Stomach (tissue), 19 donors: ENCODE data around the gene MAST3. TPM values are rescaled to one million over a fixed set of nuclear protein-coding genes. Genes with fewer than 3 reads are reported as not detected.

Source experiments
- DNase-seq, 2 donors: peaks; one replicate each; pipeline versions ENCODE4 v3.0.0 to v3.0.0-alpha.2; 2013 to 2019
- H3K27ac ChIP-seq, 5 donors: fragments of 200-600 bp in 4 of 5; sonication (generic) in 4 of 5; one replicate each; pipeline ENCODE4 v1.5.1; 2013 to 2019; ENCODE audit warnings: mild to moderate bottlenecking in 1 of 5, moderate library complexity in 1 of 5
- H3K27me3 ChIP-seq, 3 donors: fragments of 200-600 bp; sonication (generic); one replicate each; pipeline ENCODE4 v1.5.1; 2017 to 2019; ENCODE audit warnings: mixed run types in 1 of 3
- H3K36me3 ChIP-seq, 4 donors: fragments of 200-600 bp; sonication (generic); 1 replicate in 3 of 4; 2 replicates in 1 of 4; pipeline ENCODE4 v1.5.1; 2016 to 2019
- H3K4me1 ChIP-seq, 4 donors: fragments of 200-600 bp; sonication (generic); one replicate each; pipeline ENCODE4 v1.5.1; 2016 to 2019
- H3K4me3 ChIP-seq, 4 donors: fragments of 200-600 bp; sonication (generic) in 3 of 4; one replicate each; pipeline ENCODE4 v1.5.1; 2016 to 2019; ENCODE audit warnings: mild to moderate bottlenecking in 1 of 4
- H3K9me3 ChIP-seq, 4 donors: fragments of 200-600 bp; sonication (generic); one replicate each; pipeline ENCODE4 v1.5.1; 2016 to 2019
- EP300 ChIP-seq: sonication (generic); formaldehyde crosslinking; IDR thresholded peaks from one replicate; pipeline ENCODE4 v1.6.1; 2017; ENCODE audit warnings: antibody characterized with exemption
- POLR2A ChIP-seq, 4 donors: fragments of 450-650 bp; IDR thresholded peaks; one replicate each; pipeline ENCODE4 v1.6.1; 2016; ENCODE audit warnings: antibody characterized with exemption in 4 of 4, control low read depth in 2 of 4, mild to moderate bottlenecking in 1 of 4, moderate library complexity in 1 of 4
- POLR2AphosphoS5 ChIP-seq, 3 donors: sonication (generic); formaldehyde crosslinking; IDR thresholded peaks; one replicate each; pipeline ENCODE4 v1.6.1; 2016; ENCODE audit warnings: antibody characterized with exemption in 3 of 3
- WGBS, 5 donors: extraction: QIAGEN DNeasy Blood & Tissue Kit in 3 of 5; methylation state at CpG; one replicate each; pipeline versions ENCODE4 v1.1.5 to v1.1.7; 2013 to 2018; 5-methylcytosine and 5-hydroxymethylcytosine counted together
- intact Hi-C: fragments of 100-400 bp; cut with DNase I; formaldehyde crosslinking; loops from one replicate; pipeline ENCODE4 v1.15.1; 2023; ENCODE audit warnings: low total_unique reads
- long read RNA-seq, 10 donors: transcript quantifications; one replicate each; lab custom pipeline, GENCODE V29; 2026
- polyA plus RNA-seq, 3 donors: library from polyadenylated mRNA; stranded (reverse); fragments of 200-250 nt; gene quantifications; one replicate each; pipeline ENCODE4 v1.2.3, GENCODE V29; 2013
- total RNA-seq, 5 donors: library from RNA; depleted of rRNA; stranded (reverse); fragments of >200 nt; gene quantifications; one replicate each; pipeline versions ENCODE4 v1.1.0 to v1.2.3, GENCODE V29; 2014 to 2016
- TF ChIP-seq, protein P1 (sequence below), 7 experiments: fragments of 450-650 bp in 4 of 7; fragments of 200-600 bp in 3 of 7; sonication (generic) in 3 of 7; IDR thresholded peaks; one replicate each; pipeline ENCODE4 v1.5.1; 2016 to 2019; ENCODE audit warnings: antibody characterized with exemption in 7 of 7, control low read depth in 2 of 7, mild to moderate bottlenecking in 1 of 7
- donor health status: healthy with polysubstance abuse.
- donor health status: Bipolar disorder and iron deficiency.
- donor health status: healthy.

MAST3 gene
- total RNA-seq (10 to 100 TPM in 3 of 5 donors, 1 to 10 TPM in 2; 1.7 to 29.0 (median 10.7) TPM), polyA plus RNA-seq (1 to 10 TPM; 1.8 to 4.0 (median 1.9) TPM)
- long read RNA-seq, donor 1: 0 reads
- long read RNA-seq, donor 2: 0 reads
- long read RNA-seq, donor 3: 0 reads
- long read RNA-seq, donor 4: 0 reads
- long read RNA-seq, donor 5: 0 reads
- long read RNA-seq, donor 6: 0 reads
- long read RNA-seq, donor 7: 0 reads
- long read RNA-seq, donor 8: 0 reads
- long read RNA-seq, donor 9: 0 reads
- long read RNA-seq, donor 10: 0 reads

DNA sequence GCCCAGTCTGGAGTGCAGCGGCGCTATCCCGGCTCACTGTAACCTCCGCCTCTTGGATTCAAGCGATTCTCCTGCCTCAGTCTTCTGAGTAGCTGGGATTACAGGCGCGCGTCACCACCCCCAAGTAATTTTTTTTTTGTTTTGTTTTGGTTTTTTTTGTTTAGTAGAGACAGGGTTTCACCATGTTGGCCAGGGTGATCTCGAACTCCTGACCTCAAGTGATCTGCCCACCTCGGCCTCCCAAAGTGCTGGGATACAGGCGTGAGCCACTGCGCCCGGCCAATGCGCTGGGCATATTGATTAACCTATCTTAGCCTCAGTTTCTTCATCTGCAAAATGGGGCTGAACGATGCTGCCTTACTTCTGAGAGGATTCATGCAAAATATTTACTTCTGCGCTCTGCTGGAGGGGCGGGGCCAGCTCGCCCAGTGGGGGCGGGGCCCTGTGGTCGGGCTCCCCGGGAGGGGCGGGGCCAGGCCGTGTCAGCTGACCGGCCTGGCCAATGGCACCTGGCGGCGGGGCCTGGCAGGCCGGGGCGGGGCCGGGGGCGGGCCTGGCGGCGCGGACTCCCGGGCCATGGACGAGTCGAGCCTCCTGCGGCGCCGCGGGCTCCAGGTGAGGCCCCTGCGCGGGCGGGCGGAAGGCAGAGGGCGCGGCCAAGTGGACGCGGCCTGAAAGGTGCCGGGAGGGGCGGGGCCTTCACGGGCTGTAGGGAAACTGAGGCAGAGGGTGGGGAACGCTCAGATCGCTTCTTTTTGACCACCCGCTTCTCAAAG is at the start of gene MAST3:
TSS of gene MAST3 (plus strand) at position 562 of the 776 bp plus-strand sequence. CDS start at position 577, 15 bp downstream.
- Histone ChIP-seq H3K9me3 (no peaks in the 10 kb centered on the region), H3K4me1 (peaks cover 19 to 32% (median 25%) of the 10 kb centered on the region in 4 donors), H3K4me3 (peak within 1 kb of the TSS; percentile 42 to 51 (median 48)), H3K36me3 (no peaks in the 10 kb centered on the region), H3K27me3 (peaks cover 0 to 32% (median 17%) of the 10 kb centered on the region in 3 donors), H3K27ac (peak within 1 kb of the TSS in 2 of 5 donors; percentile 34 to 46)
- DNase-seq: peak; percentile 92 to 94
- intact Hi-C loops: no loop called here
- WGBS, 5 donors: 22 to 38% (median 26%) methylated on average over 27 to 54 of the region's 54 CpGs
- TF ChIP-seq EP300 (no peak), POLR2A (IDR thresholded peaks at IDR 0.05) (no peak), POLR2AphosphoS5 (IDR thresholded peaks at IDR 0.05) (no peak)
- TF ChIP-seq, protein P1, sequence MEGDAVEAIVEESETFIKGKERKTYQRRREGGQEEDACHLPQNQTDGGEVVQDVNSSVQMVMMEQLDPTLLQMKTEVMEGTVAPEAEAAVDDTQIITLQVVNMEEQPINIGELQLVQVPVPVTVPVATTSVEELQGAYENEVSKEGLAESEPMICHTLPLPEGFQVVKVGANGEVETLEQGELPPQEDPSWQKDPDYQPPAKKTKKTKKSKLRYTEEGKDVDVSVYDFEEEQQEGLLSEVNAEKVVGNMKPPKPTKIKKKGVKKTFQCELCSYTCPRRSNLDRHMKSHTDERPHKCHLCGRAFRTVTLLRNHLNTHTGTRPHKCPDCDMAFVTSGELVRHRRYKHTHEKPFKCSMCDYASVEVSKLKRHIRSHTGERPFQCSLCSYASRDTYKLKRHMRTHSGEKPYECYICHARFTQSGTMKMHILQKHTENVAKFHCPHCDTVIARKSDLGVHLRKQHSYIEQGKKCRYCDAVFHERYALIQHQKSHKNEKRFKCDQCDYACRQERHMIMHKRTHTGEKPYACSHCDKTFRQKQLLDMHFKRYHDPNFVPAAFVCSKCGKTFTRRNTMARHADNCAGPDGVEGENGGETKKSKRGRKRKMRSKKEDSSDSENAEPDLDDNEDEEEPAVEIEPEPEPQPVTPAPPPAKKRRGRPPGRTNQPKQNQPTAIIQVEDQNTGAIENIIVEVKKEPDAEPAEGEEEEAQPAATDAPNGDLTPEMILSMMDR (IDR thresholded peaks at IDR 0.05): no peak

DNA sequence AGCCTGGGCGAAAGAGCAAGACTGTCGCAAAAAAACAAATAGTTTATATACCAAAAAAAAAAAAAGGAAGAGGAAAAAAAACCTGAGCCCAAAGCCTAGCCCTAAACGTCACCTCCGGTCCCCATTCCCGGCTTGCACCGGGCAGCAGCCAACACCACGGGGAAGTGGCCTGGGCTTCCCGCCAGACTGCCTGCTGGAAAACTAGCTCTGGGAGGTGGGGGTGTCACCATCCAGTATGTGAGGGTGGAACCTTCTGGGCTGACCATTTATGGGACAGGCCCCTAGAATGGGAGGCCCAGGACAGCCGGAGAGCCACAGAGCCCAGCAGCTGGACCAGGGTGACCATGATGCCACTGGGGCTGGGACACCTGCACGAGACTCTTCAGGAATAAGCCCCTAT is 48.2 kb upstream of the MAST3 start:
- Histone ChIP-seq H3K27ac (peak overlapping the region; percentile 61 to 86 (median 80)), H3K4me1 (peaks cover 39 to 61% (median 52%) of the 10 kb centered on the region in 4 donors), H3K36me3 (no peaks in the 10 kb centered on the region), H3K9me3 (no peaks in the 10 kb centered on the region), H3K27me3 (peaks cover 0 to 5% (median 0%) of the 10 kb centered on the region in 3 donors), H3K4me3 (no peak overlapping the region)
- intact Hi-C loops: no loop called here
- peak; percentile 81 to 92 for DNase-seq
- 20 to 33% (median 26%) methylated on average over 9 to 10 of the region's 10 CpGs for WGBS, 5 donors
- peak; percentile 74 for TF ChIP-seq EP300
- TF ChIP-seq POLR2AphosphoS5 (IDR thresholded peaks at IDR 0.05): peak; percentile 61 to 94 (median 65)
- TF ChIP-seq POLR2A (IDR thresholded peaks at IDR 0.05): no peak
- TF ChIP-seq, protein P1 (IDR thresholded peaks at IDR 0.05): no peak

DNA sequence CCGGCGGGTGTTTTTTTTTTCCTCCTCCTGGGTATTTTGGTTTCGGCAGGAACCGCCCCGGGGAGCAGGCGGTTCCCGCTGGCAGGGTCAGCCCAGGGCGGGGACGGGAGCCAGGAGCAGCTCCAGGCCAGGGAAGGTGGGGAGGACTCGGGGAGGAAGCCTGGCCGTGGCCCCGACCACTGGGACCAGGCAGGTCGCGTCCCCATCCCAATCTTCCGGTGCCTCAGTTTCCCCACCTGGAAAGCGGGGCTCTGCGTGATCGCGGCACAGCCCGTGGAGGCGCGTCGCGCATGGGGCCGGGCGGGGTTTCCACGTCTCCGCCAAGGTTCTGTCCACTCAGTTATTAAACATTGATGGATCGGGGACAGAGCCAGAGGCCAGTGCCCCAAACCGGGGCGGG is 45.7 kb upstream of the MAST3 start:
- Histone ChIP-seq H3K4me1 (peaks cover 24 to 42% (median 35%) of the 10 kb centered on the region in 4 donors), H3K27ac (peak overlapping the region; percentile 61 to 81 (median 70)), H3K9me3 (no peaks in the 10 kb centered on the region), H3K4me3 (peak overlapping the region; percentile 18 to 37 (median 29)), H3K27me3 (peaks cover 0 to 5% (median 0%) of the 10 kb centered on the region in 3 donors), H3K36me3 (no peaks in the 10 kb centered on the region)
- intact Hi-C loops: no loop called here
- peak in 1 of 2 donors; percentile 64 for DNase-seq
- TF ChIP-seq POLR2A (IDR thresholded peaks at IDR 0.05) (no peak), POLR2AphosphoS5 (IDR thresholded peaks at IDR 0.05) (no peak), EP300 (no peak)
- TF ChIP-seq, protein P1 (IDR thresholded peaks at IDR 0.05): no peak
- 6 to 39% (median 15%) methylated on average over 15 to 31 of the region's 31 CpGs for WGBS, 5 donors

DNA sequence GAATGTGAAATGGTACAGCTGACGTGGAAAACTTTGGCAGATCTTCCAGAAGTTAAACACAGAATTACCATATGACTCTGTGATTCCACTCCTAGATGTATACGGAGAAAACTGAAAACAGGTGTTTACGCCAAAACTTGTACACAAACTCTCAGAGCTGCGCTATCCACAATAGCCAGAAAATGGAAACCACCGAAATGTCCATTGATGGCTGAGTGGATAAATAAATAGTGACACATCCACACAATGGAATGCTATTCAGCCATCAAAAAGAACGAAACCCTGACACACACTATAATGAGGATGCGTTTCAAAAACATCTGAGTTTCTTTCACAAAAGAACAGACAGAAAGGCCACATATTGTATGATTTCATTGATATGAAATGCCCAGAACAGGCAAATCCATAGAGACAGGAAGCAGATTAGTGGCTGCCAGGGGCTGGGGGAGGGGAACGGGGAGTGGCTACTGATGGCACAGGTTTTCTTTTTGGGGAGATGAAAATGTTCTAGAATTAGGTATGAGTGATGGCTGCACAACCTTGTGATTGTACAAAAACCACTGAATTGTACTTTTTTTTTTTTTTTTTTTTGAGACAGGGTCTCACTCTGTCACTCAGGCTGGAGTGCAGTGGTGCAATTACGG is 43.9 kb upstream of the MAST3 start:
- no peaks in the 10 kb centered on the region for H3K36me3 ChIP-seq
- H3K9me3 ChIP-seq: no peaks in the 10 kb centered on the region
- H3K27me3 ChIP-seq: peaks cover 0 to 5% (median 0%) of the 10 kb centered on the region in 3 donors
- TF ChIP-seq EP300 (no peak), POLR2AphosphoS5 (IDR thresholded peaks at IDR 0.05) (no peak), POLR2A (IDR thresholded peaks at IDR 0.05) (no peak)
- TF ChIP-seq, protein P1 (IDR thresholded peaks at IDR 0.05): no peak
- DNase-seq: no peak
- intact Hi-C loops: no loop called here
- whole genome bisulfite sequencing, 5 donors: 55 to 65% (median 61%) methylated on average over 9 of the region's 9 CpGs
- H3K4me1 ChIP-seq: peaks cover 34 to 55% (median 46%) of the 10 kb centered on the region in 4 donors
- H3K27ac ChIP-seq: peak overlapping the region in 3 of 5 donors; percentile 20 to 75 (median 53)
- H3K4me3 ChIP-seq: no peak overlapping the region
